VCaP (cell line): ENCODE data around the gene BNIP3.

Source experiments
- H3K27ac ChIP-seq: fragments of 450-650 bp; 2 replicates; pipeline ENCODE4 v1.5.1; 2017
- CTCF ChIP-seq: fragments of 450-650 bp; conservative IDR thresholded peaks from 2 replicates; pipeline ENCODE4 v1.5.1; 2017; ENCODE audit warnings: mild to moderate bottlenecking, moderate library complexity

BNIP3 gene

GRCh38 chr10:132010483-132010882 is 28.8 kb upstream of the BNIP3 start:
- TF ChIP-seq CTCF, result no peak
- no peak overlapping the region for H3K27ac ChIP-seq

GRCh38 chr10:132009575-132009974 is 27.9 kb upstream of the BNIP3 start:
- no peak overlapping the region for H3K27ac ChIP-seq
- no peak for TF ChIP-seq CTCF

GRCh38 chr10:132007681-132008080 is 26.0 kb upstream of the BNIP3 start:
- TF ChIP-seq CTCF, result no peak
- no peak overlapping the region for H3K27ac ChIP-seq

GRCh38 chr10:132006966-132007365 is 25.2 kb upstream of the BNIP3 start:
- H3K27ac ChIP-seq, result no peak overlapping the region
- no peak for TF ChIP-seq CTCF

- H3K27ac ChIP-seq, result no peak overlapping the region
- no peak for TF ChIP-seq CTCF
These were observed 23.4 kb upstream of the BNIP3 start for GRCh38 chr10:132005147-132005546.

- no peak overlapping the region for H3K27ac ChIP-seq
- TF ChIP-seq CTCF, result no peak
These were observed 22.3 kb upstream of the BNIP3 start for GRCh38 chr10:132004052-132004451.

GRCh38 chr10:132003282-132003924 is 21.7 kb upstream of the BNIP3 start:
- no peak for TF ChIP-seq CTCF
- no peak overlapping the region for H3K27ac ChIP-seq
